HUES6 (cell line): Measurements from ENCODE around the gene AEBP2.
"Not testable (repeated sequence)": the region's sequence is repeated elsewhere in the genome, so short reads cannot be mapped to it uniquely, and the experiment has no call there.

Experiments
- H3K27ac ChIP-seq: 2 replicates; pipeline ENCODE4 v1.7.0; 2013; ENCODE audit warnings: low read depth, mild to moderate bottlenecking, low read length, inconsistent platforms
- H3K27me3 ChIP-seq: 2 replicates; pipeline ENCODE4 v1.6.1; 2013; ENCODE audit warnings: low read length; ENCODE audit not compliant: control insufficient read depth, insufficient read depth
- H3K36me3 ChIP-seq: 2 replicates; pipeline ENCODE4 v1.6.1; 2013; ENCODE audit warnings: low read length; ENCODE audit not compliant: control insufficient read depth, insufficient read depth
- H3K4me1 ChIP-seq: 2 replicates; pipeline ENCODE4 v1.6.1; 2013; ENCODE audit warnings: low read length; ENCODE audit not compliant: control insufficient read depth, insufficient read depth
- H3K4me3 ChIP-seq: 2 replicates; pipeline ENCODE4 v1.5.1; 2013; ENCODE audit warnings: low read depth, low read length
- H3K9ac ChIP-seq: one replicate; pipeline ENCODE4 v1.6.1; 2013; ENCODE audit warnings: mild to moderate bottlenecking, low read length
- H3K9me3 ChIP-seq: 2 replicates; pipeline ENCODE4 v1.6.1; 2013; ENCODE audit warnings: low read depth, low read length; ENCODE audit not compliant: control insufficient read depth, insufficient read depth

Gene AEBP2

GRCh38 chr12:19552441-19553097 lies 113.3 kb downstream of the AEBP2 start:
- not testable (repeated sequence) for H3K9me3 ChIP-seq, H3K4me1 ChIP-seq, H3K27ac ChIP-seq, H3K9ac ChIP-seq, H3K27me3 ChIP-seq, H3K4me3 ChIP-seq, H3K36me3 ChIP-seq

- H3K27me3 ChIP-seq, result no peaks in the 10 kb centered on the region
- no peak overlapping the region for H3K27ac ChIP-seq
- H3K4me3 ChIP-seq, result no peak overlapping the region
- H3K9ac ChIP-seq, result no peak overlapping the region
- H3K9me3 ChIP-seq, result no peaks in the 10 kb centered on the region
- no peaks in the 10 kb centered on the region for H3K36me3 ChIP-seq
- no peaks in the 10 kb centered on the region for H3K4me1 ChIP-seq
These were observed 113.9 kb downstream of the AEBP2 start for GRCh38 chr12:19553175-19553574.

- no peak overlapping the region for H3K9ac ChIP-seq
- H3K27ac ChIP-seq, result no peak overlapping the region
- H3K9me3 ChIP-seq, result no peaks in the 10 kb centered on the region
- no peaks in the 10 kb centered on the region for H3K4me1 ChIP-seq
- H3K27me3 ChIP-seq, result no peaks in the 10 kb centered on the region
- H3K4me3 ChIP-seq, result no peak overlapping the region
- no peaks in the 10 kb centered on the region for H3K36me3 ChIP-seq
These were observed 122.2 kb downstream of the AEBP2 start for GRCh38 chr12:19561411-19561961.
